ENCODE measurements around the gene POLR3A. TPM values are rescaled to one million over a fixed set of nuclear protein-coding genes. Genes with fewer than 3 reads are reported as not detected.

POLR3A gene
- total RNA-seq, 1 donor from 2014 or later, result 39.5 TPM

Small RNA genes within 50 kb of the gene (small RNA-seq; reads per million reads assigned to genes)
- not detected for gene RF00017

Other genes with a start within 250 kb of the POLR3A start
- gene DLG5, start 102.8 kb downstream of the POLR3A start, total RNA-seq, result 34.0 TPM
- gene RPS24, start 4.3 kb upstream of the POLR3A start, total RNA-seq, result 2,905 TPM

Data from occipital lobe (tissue), 2 donors.